ENCODE data around the gene ERICH6. TPM values are rescaled to one million over a fixed set of nuclear protein-coding genes. Genes with fewer than 3 reads are reported as not detected.

ERICH6 gene
- total RNA-seq, 4 donors from 2014 or later = not detected

GRCh38 chr3:150744919-150745211 lies 41.1 kb upstream of the ERICH6 start:
- no peak for TF ChIP-seq CTCF (IDR thresholded peaks at IDR 0.05; ENCODE audit: low read depth)

DNA sequence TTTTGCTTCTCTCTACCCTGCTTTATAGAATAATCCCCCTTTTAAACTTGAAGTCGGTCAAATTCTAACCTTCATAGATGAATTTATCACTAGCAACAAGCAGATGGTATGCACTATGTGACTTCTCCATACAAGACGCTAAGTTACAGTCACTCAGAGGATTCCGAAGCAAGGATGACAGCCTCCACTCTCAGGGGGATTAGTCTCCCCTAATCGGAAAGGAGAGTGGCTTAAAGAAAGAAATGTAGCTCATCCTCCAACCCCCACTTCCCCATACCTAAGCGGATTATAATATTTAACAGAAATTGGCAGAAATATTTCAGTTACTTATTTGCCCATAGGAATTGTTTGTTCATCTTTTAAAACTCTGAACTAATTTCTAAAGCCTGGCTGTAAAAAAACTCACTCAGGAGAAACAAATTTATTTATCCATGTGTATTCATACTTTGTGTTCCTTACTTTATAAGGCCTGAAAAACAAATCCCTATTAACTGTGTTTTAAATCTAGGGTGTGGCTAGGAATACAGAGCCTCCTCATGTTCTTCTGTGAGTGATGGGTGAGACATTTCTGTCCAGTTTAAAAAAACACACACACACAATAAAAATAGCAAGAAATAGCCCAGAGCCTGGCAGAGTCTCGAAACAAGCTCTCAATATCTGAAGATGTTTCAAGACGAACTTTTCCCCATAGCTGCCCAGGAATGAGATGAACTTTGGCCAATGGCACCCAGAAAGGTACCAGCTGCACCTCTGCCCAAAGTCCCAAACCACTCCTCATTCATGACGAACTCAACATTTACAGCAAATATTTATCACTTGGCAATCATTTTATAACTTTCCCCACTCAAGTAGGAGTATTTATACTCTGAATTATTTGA lies 40.6 kb upstream of the ERICH6 start:
- no peak for TF ChIP-seq CTCF (IDR thresholded peaks at IDR 0.05; ENCODE audit: low read depth)

DNA sequence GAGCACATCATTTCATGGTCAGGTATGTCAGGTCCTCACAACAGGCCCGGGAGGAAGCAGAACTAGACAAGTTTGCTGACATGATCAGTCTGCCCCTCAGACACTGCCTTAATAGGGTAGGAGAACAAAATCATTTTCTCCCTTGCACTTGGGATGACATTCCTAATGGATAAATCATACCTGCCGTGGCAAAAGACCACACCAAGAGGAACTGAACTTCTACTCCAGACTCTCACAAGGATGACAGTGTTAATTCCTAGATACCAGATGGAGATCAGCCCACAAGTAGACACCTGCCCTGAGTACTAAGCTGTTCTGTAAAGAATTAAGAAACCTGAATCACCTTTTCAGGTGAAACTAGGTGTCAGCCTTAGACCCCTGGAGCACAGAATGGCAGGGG lies 39.8 kb upstream of the ERICH6 start:
- TF ChIP-seq CTCF (IDR thresholded peaks at IDR 0.05; ENCODE audit: low read depth) = no peak

GRCh38 chr3:150742679-150743078 lies 39.0 kb upstream of the ERICH6 start:
- TF ChIP-seq CTCF (IDR thresholded peaks at IDR 0.05; ENCODE audit: low read depth) = no peak

DNA sequence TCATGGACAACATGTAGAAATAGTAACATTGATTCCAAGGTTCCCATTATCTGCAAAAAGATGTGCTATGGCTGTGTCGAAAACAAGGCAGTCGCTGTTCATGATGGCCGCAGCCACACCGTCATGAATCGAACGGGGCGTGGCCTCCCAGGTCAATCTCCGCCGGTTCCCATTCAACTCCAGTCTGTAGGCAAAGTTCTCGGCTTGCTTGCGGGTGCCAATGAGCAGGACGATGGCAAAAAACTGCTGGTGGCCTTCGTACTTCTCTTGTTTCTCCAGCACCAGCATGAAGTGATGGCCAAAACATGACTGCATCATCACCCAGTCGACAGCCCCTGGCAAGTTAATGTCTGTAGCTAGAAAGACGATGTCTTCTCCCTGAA lies 38.4 kb upstream of the ERICH6 start:
- no peak for TF ChIP-seq CTCF (IDR thresholded peaks at IDR 0.05; ENCODE audit: low read depth)

DNA sequence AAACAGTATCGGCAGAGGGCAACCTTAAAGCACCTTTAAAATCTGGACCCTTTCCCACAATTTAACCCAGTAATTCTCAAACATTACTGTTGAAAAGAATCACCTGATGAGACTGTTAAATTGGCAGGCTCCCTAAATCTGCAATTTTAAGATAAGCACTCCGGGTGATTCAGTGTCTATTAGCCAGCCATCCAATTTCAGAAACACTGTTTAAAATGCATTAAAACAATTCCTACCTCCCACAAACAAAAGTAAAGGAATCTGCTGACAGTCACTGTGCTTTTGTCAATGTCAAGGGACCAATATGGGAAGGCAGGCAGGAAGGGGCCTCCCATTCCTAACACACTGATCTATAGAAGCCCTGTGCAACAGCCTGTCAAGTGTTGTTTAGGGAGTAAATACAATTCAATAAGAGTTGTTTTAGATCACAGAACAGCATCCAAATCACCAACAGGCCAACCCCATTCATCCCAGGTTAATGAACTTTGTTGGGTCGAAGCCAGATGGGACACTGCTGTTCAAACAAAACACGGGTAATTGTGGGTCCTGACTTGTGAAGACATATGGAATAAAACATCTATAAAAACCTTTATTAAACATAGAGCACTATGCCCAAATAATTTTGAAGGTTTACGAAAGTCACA lies 37.9 kb upstream of the ERICH6 start:
- no peak for TF ChIP-seq CTCF (IDR thresholded peaks at IDR 0.05; ENCODE audit: low read depth)

DNA sequence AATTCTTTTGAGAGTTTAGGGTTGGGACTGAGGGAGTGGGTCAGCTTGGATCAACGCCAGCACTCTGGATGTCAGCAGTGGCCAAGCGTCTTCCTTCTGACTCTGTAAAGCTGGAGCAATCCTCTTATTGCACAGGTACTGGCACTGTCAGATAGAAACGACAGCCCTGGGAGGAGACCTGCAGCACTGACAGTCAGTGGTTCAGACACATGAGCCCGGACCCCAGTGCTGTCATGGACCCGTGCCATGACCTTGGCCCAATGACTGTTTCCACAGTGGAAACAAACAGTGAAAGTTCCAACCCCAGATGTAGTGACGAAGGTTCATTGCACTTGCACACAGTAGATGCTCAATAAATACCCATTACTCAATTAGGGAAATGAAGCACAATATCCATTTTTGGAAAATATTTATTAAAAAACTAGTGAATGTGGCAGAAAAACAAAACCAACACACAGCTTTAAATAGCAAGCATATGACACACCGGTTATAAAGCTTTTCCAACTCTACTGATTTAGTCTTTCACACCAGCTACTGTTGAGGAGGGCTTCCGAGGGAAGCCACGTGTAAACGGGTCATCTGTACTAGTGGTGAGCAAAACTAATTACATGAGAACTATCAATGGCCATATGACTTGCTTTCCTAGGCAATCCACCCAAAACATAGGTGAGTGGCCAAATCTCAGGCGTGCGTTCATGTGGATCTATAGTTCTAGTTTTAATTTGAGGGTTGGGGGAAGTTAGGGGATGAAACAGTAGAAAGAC lies 37.2 kb upstream of the ERICH6 start:
- TF ChIP-seq CTCF (IDR thresholded peaks at IDR 0.05; ENCODE audit: low read depth) = no peak

Measured in subcutaneous adipose tissue (tissue), 4 donors.